ENCODE data around the gene SRP19. TPM values are rescaled to one million over a fixed set of nuclear protein-coding genes. Genes with fewer than 3 reads are reported as not detected.

Gene SRP19
- polyA plus RNA-seq, 1 donor (not counting 4 experiments of a cell fraction or from before 2014, with no cell fraction given): 93.7 TPM

- Histone ChIP-seq H2AFZ (ENCODE audit: control insufficient read depth, low read length) (no peak overlapping the region), H3K4me3 (ENCODE audit: control insufficient read depth in 2 of 3, extremely low read depth in 1 of 3, insufficient read depth in 2 of 3, low read depth in 1 of 3, low read length in 3 of 3) (no peak overlapping the region), H3K9me3 (ENCODE audit: control insufficient read depth, low read depth, low read length) (no peaks in the 10 kb centered on the region), H3K27ac (ENCODE audit: control insufficient read depth, insufficient read depth, low read length) (no peak overlapping the region), H3K4me1 (ENCODE audit: control insufficient read depth, extremely low read depth, insufficient read depth, low read length) (no peaks in the 10 kb centered on the region), H4K20me1 (ENCODE audit: control insufficient read depth, extremely low read depth, insufficient read depth, low read length) (no peaks in the 10 kb centered on the region), H3K4me2 (ENCODE audit: control insufficient read depth, extremely low read depth, insufficient read depth, low read depth, low read length) (no peak overlapping the region), H3K27me3 (ENCODE audit: control insufficient read depth, extremely low read depth, insufficient read depth, low read length) (no peaks in the 10 kb centered on the region), H3K79me2 (ENCODE audit: control insufficient read depth, insufficient read depth, low read length) (no peaks in the 10 kb centered on the region), H3K9ac (ENCODE audit: control insufficient read depth, extremely low read depth, insufficient read depth, low read length) (no peak overlapping the region), H3K9me1 (ENCODE audit: control insufficient read depth, extremely low read depth, insufficient read depth, low read length) (no peaks in the 10 kb centered on the region), H3K36me3 (ENCODE audit: control insufficient read depth in 2 of 2, extremely low read depth in 1 of 2, insufficient read depth in 2 of 2, low read length in 2 of 2) (peaks cover 7 to 8% of the 10 kb centered on the region in 2 experiments)
- no peak for DNase-seq (ENCODE audit: low read depth, low spot score)
- no peak for FAIRE-seq
- dilution Hi-C loops (cut with MboI; ENCODE audit: extremely low pct_ligation_motif_present, low sequenced_read_pairs): no loop called here
- no peak for TF ChIP-seq CTCF (optimal IDR thresholded peaks at IDR 0.05 in 1 of 3, IDR thresholded peaks at IDR 0.05 in 1 of 3, conservative IDR thresholded peaks at IDR 0.05 in 1 of 3; ENCODE audit: extremely low read depth in 1 of 3, insufficient read depth in 2 of 3, low read length in 3 of 3)
- TF ChIP-seq EZH2 (IDR thresholded peaks at IDR 0.05; ENCODE audit: low read length): no peak
These were observed 37.9 kb upstream of the SRP19 start for GRCh38 chr5:112823181-112823580.

GRCh38 chr5:112823656-112824055 is 37.4 kb upstream of the SRP19 start:
- FAIRE-seq: no peak
- no peak for TF ChIP-seq EZH2 (IDR thresholded peaks at IDR 0.05; ENCODE audit: low read length)
- TF ChIP-seq CTCF (optimal IDR thresholded peaks at IDR 0.05 in 1 of 3, IDR thresholded peaks at IDR 0.05 in 1 of 3, conservative IDR thresholded peaks at IDR 0.05 in 1 of 3; ENCODE audit: extremely low read depth in 1 of 3, insufficient read depth in 2 of 3, low read length in 3 of 3): no peak
- Histone ChIP-seq H3K4me3 (ENCODE audit: control insufficient read depth in 2 of 3, extremely low read depth in 1 of 3, insufficient read depth in 2 of 3, low read depth in 1 of 3, low read length in 3 of 3) (no peak overlapping the region), H3K36me3 (ENCODE audit: control insufficient read depth in 2 of 2, extremely low read depth in 1 of 2, insufficient read depth in 2 of 2, low read length in 2 of 2) (peaks cover 7 to 11% of the 10 kb centered on the region in 2 experiments), H3K27me3 (ENCODE audit: control insufficient read depth, extremely low read depth, insufficient read depth, low read length) (no peaks in the 10 kb centered on the region), H3K4me1 (ENCODE audit: control insufficient read depth, extremely low read depth, insufficient read depth, low read length) (no peaks in the 10 kb centered on the region), H3K27ac (ENCODE audit: control insufficient read depth, insufficient read depth, low read length) (no peak overlapping the region), H4K20me1 (ENCODE audit: control insufficient read depth, extremely low read depth, insufficient read depth, low read length) (no peaks in the 10 kb centered on the region), H2AFZ (ENCODE audit: control insufficient read depth, low read length) (no peak overlapping the region), H3K9me1 (ENCODE audit: control insufficient read depth, extremely low read depth, insufficient read depth, low read length) (no peaks in the 10 kb centered on the region), H3K4me2 (ENCODE audit: control insufficient read depth, extremely low read depth, insufficient read depth, low read depth, low read length) (no peak overlapping the region), H3K79me2 (ENCODE audit: control insufficient read depth, insufficient read depth, low read length) (no peaks in the 10 kb centered on the region), H3K9me3 (ENCODE audit: control insufficient read depth, low read depth, low read length) (no peaks in the 10 kb centered on the region), H3K9ac (ENCODE audit: control insufficient read depth, extremely low read depth, insufficient read depth, low read length) (no peak overlapping the region)
- no peak for DNase-seq (ENCODE audit: low read depth, low spot score)
- dilution Hi-C loops (cut with MboI; ENCODE audit: extremely low pct_ligation_motif_present, low sequenced_read_pairs): no loop called here
